Hematopoietic multipotent progenitor cell treated with erythropoietin and hydrocortisone succinate and interleukin-3 and kit ligand, for 4 days (in vitro differentiated cells): ENCODE results near the gene TYROBP.
"Not testable (repeated sequence)": the region's sequence is repeated elsewhere in the genome, so short reads cannot be mapped to it uniquely, and the experiment has no call there.

ENCODE experiments used
- DNase-seq: peaks from one replicate; pipeline ENCODE4 v3.0.0-alpha.2; 2015

TYROBP gene

DNA sequence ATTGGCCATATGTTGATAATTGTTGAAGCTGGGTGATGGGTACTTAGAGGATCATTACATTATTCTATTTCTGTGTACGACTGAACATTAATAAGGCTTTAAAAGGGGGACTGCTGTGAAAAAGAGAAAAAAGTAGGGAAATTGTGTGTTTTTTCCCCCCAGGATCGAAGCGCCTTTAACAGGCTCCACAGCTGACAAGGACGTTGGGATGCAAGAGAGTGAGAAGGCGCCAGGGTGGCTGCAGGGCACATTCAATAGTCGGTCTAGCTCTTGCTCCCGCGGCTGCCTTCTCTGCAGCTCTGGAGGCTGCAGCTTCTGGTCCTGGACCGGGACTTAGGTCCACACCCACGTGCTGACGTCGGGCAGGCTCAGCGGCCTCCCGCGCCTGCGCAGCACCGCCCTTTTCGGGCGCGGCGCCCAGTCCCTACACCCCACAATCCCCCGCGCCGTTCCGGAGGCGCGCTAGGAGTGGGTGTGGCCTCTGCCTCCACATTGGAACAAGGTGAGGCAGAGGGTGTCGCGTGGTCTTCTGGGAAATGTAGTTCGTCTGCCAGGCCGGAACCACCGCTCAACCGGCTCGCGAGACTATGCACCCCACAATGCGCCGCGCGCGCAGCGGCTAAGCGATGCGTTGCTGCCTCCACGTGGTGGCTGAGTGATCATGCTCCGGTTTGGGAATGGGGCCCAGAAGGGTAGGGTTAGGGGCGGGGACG lies 23.2 kb upstream of the TYROBP start:
- DNase-seq: peak; percentile 100

DNA sequence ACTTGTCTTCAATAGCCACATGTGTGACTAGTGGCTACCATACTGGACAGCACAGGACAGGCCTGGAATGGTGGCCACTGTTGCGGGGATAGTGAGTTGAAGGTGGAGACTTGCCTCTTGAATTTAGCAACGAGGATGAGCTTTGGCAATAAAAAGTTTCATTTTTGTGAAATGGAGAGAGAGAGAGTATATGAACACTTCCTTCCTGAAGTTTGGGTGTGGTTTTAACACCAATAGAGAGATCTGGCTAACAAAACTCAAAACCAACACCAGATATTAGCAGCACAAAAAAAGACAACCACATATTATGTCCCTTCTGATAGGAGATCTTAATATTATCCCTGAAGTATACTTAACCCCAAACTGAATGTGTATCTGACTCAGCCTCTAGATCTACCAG lies 21.8 kb upstream of the TYROBP start:
- peak; percentile 58 for DNase-seq

DNA sequence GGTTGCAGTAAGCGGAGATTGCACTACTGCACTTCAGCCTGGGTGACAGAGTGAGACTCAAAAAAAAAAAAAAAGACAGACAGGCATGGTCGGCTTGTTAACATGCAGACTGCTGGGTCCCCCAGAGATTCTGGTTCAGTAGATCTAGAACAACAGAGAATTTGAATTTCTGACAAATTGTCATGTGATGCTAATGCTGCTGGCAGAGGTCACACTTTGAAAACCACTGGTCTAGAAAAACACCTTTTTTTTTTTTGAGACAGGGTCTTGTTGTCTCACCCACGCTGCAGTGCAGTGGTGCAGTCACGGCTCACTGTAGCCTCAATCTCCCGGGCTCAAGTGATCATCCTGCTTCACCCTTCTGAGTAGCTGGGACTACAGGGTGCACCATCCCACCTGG lies 20.4 kb upstream of the TYROBP start:
- no peak for DNase-seq

DNA sequence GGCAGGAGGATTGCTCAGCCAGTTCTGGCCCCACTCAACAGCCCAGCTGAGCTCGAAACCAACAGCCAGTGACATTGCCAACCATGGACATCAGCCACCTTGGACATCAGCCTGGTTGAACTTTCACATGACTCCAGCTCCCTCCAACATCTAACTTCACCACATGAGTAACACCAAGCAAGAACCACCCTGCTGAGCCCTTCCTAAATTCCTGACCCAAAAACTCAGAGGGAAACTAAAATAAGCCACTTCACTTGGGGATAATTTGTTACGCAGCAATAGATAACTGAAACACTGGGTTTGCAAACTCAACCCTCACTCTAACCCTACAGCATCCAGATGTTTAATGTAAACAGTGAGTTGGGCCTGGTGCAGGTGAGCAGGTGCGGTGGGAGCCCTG lies 17.4 kb upstream of the TYROBP start:
- DNase-seq: no peak

DNA sequence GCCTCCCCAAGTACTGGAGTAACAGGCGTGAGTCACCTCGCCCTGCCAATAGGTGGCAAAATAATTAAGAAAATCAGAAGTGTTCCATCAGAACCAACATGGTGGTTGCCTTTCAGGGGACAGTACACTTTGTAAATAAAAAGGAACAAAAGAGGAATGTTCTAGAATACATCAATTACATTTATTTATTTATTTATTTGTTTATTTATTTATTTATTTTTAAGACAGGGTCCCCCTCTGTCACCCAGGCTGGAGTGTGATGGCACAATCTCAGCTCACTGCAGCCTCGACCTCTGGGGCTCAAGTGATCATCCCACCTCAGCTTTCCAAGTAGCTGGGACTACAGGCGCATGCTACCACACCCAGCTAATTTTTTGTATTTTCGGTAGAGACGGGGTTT lies 12.9 kb upstream of the TYROBP start:
- no peak for DNase-seq

DNA sequence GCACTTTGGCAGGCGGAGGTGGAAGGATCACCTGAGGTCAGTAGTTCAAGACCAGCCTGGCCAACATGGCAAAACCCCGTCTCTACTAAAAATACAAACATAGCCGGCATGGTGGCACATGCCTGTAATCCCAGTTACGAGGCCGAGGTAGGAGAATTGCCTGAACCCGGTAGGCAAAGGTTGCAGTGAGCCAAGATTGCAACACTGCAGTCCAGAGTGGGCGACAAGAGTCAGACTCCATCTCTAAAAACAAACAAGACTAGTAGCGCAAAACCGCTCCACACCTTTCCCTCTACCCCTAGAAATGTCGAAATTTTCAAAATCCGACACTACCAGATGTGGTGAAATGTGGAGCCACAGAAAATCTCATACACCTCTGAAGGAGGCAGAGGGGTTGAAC lies 11.2 kb upstream of the TYROBP start:
- DNase-seq: no peak

DNA sequence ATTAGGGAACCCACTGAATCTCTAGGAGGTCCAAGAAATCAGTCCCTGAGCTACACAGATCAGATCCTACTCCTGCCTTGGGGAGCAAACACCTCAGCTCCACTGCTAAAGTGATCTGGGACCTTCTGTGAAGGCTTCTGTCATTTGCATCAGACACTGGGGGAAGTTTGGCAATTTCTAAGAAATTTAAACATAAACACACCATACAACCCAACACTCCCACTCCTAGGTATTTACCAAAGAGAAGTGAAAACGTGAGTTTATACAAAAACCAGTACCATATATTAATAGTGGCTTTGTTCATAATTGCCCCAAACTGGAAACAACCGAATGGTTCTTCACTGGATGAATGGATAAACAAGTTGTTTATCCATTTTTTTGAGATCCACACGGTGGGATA lies 7.3 kb upstream of the TYROBP start:
- no peak for DNase-seq

DNA sequence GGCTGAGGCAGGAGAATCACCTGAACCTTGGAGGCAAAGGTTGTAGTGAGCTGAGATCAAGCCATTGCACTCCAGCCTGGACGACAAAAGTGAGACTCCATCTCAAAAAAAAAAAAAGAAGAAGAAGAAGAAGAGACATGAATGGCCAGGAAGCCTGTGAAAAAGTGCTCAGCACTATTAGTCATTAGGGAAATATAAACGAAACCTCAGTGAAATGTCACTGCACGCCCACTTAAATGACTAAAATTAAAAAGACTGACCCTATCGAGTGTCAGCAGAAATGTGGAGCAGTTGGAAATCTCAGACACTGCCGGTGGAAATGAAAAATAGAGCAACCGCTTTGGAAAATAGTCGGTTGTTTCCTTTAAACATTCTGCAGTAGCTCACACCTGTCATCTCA lies 5.5 kb upstream of the TYROBP start:
- DNase-seq: no peak

DNA sequence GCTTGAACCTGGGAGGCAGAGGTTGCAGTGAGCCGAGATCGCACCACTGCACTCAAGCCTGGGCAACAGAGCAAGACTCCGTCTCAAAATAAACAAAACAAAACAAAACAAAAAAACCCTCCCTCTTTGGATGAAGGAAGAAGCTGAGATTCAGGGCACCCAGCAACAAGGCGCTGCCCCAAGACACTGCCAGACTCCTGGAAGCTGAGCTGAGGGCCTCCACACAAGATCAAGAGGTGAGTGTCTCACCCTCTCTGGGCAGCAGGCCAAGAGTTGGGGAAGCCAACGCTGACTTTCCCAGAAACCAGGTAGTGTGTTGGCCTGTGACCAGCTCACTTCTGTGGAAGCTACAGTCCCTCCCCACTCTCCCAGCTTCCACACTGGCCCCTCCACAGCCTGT lies 3.7 kb upstream of the TYROBP start:
- no peak for DNase-seq

DNA sequence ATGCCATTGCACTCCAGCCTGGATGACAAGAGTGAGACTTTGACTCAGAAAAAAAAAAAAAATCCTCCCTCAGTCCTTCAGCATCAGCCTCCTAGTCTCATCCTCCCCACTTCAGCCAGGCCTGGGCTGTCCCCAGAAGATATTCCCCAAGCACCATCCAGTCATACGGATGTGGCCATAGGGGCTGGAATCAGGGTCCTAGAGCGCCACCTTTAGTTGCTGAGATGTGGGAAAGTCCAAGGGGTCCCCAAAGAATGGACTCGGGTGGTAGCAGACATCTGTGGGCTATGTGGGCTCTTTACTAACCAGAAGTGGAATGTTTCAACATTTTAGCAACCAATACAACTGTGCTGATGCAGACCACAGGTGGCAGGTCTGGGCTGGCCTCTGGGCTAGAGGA lies 3.1 kb upstream of the TYROBP start:
- peak; percentile 34 for DNase-seq

DNA sequence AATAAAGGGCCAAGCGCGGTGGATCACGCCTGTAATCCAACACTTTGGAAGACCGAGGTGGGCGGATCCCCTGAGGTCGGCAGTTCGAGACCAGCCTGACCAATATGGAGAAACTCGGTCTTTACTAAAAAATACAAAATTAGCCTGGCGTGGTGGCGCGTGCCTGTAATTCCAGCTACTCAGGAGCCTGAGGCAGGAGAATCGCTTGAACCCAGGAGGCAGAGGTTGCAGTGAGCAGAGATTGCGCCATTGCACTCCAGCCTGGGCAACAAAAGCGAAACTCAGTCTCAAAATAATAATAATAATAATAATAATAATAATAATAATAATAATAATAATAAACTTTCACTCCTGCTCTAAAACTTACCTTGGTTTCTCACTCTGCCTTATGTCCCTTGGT lies 2.3 kb upstream of the TYROBP start:
- not testable (repeated sequence) for DNase-seq

DNA sequence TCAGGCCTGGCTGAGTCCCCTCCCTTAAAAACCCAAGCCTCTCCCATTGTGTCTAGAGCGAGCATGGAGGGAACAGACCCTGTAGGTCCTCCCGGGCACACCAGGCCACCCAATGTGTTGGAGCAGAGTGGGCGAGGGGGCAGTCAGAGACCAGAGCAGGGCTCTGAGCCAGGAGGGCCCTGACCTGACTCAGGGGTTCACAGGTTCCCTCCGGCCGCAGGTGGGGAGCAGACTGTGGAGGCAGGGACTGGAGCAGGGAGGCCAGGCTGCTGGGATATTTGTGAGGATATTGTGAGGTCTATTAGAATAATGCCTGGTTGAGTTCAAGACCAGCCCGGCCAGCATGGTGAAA lies 1.6 kb upstream of the TYROBP start:
- no peak for DNase-seq

DNA sequence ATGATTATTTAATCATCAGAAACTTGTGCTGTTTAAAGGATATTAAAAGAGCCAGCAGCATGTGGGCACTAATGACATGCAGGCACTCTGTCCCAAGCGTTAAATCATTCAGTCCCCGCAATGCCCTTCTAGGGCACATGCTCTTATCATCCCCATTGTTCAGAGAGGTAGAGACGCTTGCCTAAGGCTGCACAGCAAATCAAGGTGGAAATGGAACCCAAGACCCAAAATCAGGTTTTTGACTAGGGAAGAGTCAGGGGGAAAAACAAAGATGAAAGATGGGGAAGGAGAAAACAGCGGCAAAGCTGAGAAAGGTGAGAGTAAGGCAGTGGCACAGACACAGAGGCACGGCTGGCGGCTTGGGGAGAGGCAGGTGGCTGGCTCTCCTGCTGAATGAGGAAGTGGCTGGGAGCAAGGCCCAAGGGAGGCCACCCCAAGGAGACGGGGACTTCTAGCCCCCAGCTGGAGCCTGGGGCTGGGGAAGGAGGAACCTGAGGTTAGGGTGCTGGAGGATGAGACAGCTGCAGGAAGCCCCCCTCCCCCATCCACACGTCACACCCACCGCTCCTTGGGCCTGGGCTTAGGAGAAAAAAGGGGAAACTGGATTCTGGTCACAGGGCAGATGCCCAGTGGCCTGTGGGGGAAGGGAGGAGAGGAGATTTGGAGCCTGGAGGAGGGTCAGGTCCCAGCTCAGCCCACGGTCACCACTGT lies 1.0 kb upstream of the TYROBP start:
- DNase-seq: peak; percentile 97

DNA sequence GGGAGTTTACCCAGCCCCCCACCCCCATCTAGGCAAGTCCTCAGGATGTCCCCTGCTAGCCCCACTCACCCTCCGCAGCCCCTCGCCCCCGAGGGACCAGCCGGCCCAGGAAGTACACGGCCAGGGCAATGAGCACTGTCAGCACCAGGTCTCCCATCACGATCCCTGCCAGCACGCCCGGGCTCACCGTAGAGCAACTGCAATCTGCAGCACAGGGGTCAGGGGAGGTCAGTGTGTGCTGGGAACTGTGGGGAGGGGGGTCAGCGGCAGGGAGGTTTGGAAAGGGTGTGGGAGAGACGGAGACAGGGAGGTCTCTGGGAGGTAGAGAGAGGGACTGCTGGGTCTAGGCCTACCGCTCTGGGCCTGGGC lies 734 bp downstream of the TYROBP start:
- no peak for DNase-seq

DNA sequence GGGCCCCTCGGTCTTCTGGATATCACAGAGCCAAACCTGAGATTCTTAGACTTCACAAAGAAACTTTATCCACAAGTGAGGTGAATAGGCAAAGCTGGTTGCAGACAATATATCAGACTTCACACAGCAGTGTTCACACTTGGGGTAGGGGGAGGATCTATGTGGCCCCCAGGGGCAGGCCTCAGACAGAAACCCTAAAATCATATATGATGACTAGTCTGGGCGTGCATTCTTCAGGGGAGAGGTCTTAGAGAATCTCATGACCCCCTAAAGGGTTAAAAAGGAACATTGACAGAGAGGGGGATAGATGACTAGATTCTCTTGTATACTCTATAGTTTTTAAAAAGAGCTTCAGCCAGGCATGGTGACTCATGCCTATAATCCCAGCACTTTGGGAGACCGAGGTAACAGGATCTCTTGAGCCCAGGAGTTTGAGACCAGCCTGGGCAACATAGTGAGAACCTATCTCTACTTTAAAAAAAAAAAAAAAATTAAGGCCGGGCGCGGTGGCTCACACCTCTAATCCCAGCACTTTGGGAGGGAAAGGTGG lies 2.8 kb downstream of the TYROBP start:
- no peak for DNase-seq

DNA sequence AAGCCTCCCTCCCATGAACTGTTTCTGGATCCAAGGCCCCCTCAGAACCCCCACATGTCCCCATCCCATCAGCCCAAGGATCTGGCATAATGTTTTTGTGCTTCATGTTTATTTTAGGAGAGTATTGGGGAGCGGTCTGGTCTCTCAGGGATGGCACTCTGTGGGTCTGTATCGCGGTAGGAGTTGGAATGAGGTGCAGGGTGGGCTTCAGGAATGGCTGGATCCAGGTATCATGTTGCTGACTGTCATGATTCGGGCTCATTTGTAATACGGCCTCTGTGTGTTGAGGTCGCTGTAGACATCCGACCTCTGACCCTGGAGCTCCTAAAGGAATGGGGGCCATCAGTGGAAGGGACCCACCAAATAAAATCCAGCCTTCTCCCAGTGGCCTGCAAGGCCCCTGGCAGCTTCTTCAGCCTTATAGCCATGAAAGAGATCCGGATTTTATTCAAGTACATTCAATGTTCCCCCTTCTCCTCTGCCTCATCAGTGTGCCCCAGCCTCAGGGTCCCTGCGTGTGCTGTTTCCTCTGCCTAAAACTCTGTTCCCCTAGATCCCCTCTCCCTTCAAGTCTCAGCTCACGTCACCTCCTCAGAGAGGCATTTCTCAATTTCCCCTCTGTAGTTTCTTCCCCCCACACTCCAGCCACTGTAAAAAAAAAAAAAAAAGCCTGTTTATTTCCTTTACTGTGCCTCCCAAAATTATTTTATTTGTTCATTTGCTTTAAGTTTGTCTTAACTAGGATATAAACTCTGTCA lies 3.6 kb downstream of the TYROBP start:
- DNase-seq: peak; percentile 65

DNA sequence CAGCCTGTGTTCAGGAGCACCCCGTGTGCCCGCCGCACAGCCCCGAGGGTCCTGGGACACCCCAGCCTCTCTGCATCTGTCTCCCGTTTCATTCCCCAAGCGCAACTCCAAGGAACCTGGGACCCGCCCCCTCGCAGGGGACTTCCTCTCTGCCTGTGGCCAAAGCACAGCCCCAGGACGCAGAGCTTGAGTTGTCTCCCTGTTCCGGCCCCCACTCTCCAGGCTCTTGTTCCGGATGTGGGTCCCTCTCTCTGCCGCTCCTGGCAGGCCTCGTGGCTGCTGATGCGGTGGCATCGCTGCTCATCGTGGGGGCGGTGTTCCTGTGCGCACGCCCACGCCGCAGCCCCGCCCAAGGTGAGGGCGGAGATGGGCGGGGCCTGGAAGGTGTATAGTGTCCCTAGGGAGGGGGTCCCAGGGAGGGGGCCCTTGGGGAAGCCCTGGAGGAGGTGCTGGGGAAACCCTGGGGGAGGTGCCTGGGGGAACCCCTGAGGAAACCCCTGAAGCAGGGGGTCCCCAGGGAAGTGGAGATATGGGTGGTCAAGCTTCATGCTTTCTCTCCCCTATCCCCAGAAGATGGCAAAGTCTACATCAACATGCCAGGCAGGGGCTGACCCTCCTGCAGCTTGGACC lies 4.4 kb downstream of the TYROBP start:
- DNase-seq: peak; percentile 98

DNA sequence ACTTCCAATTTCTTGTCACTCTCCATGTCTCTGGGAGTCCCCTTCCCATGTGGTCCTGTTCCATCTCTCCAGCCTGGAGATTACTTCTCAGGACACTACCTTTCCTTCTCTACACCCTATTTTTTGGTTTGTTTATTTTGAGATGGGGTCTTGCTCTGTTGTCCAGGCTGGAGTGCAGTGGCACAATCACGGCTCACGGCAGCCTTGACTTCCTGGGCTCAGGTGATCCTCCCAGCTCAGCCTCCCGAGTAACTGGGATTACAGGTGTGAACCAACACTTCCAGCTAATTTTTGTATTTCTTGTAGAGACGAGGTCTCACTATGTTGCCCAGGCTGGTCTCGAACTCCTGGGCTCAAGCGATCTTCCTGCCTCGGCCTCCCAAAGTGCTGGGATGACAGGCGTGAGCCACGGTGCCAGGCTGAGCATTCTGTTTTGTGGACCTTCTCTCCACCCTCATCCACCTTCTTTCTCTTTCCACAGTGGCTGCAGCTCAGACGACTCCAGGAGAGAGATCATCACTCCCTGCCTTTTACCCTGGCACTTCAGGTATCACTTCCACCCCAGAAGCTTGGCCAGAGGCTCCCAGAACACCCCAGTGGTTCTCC lies 5.1 kb downstream of the TYROBP start:
- no peak for DNase-seq

DNA sequence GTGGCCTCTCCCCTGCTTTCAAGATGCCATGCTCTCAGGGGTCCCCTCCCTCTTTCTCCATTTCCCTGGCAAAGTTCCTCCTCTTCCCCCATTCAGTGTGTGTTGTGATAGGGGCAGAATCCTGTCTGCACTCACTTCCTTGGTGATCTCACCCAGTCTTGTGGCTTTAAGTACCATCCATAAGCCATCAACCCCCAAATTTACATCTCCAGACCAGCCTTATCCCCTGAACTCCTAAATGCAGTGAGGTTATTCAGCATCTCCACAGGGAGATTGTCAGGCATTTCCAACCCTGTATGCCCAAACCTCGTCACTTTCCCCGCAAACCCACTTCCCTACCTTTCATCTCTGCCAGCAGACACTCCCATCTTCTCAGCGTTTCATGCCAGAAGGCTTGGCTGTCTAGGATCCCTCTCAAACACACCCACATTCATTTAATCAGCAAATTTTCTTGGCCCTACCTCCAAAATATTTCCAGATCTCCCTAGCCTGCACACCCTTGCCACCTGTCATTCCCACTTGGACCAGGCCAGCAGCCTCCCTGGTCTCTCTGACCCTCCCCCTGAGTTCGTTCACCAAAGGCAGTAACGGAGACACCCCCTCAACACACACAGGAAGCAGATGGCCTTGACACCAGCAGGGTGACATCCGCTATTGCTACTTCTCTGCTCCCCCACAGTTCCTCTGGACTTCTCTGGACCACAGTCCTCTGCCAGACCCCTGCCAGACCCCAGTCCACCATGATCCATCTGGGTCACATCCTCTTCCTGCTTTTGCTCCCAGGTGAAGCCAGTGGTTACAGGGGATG lies 6.0 kb downstream of the TYROBP start, which contains the start of gene HCST:
HCST (plus strand) TSS at position 676 of the 808 bp plus-strand sequence; CDS start at position 741, 65 bp downstream.
- DNase-seq: peak; percentile 83

DNA sequence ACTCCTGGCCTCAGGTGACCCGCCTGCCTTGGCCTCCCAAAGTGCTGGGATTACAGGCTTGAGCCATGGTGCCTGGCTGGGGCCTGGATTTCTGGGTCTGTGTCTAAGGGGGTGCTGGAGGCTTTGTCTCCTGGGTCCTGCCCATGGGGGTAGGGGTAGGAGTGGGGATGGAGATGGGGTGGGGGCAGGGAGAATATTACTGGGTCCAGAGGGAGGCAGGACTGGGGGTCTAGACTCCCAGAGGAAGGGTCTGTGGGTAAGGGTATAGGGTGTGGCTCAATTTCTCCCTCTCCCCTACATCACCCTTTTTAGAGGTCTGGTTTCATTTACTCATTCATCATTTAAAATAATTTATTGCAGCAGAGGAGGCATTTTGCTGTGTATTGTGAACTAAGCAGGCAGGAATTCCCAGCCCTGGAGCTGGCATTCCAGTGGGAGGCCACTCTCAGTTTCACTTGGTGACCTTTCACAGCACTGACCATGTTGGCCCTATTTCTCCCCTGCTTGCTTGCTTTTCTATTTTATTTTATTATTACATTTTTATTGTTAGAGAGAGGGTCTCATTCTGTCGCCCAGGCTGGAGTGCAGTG lies 6.9 kb downstream of the TYROBP start:
- no peak for DNase-seq

DNA sequence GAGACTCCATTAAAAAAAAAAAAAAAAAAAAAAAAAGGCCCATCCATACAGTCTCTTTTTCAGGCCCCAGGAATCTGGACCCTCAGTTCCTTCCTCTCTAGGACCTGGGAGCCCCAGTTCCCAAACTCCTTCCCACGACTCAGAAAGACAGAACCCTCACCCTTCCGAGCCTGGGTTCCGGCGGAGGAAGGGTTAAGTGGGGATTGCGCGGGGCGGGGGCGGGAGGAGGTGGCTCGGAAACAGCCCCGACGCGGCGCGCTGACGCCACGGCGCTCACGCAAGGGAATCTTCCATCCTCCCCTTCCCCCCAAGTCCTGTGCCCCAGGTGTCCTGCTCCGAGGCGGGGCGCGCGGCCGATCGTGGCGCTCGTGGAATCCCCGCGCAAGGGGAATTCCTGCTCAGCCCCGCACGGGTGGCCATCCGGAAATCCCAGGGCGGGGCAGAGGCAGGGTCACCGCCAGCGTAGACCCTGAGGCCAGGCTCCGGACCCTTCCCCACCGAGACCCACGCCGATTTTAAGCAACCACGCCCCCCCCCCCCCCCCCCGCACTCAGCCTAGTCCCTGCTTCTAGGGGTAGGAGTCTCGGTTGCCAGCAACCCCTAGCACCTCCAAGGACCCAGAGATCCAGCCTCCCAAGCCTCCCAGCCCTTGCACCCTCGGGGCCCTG lies 8.4 kb downstream of the TYROBP start:
- peak; percentile 95 for DNase-seq
